Stimulated activated CD4-positive, alpha-beta T cell treated with anti-CD3 and anti-CD28 coated beads, Interleukin-1b, Interleukin-23, amount 100 ng/mL, for 4 hours (primary cell): ENCODE measurements around the gene SERP2.
"Not testable (repeated sequence)": the region's sequence is repeated elsewhere in the genome, so short reads cannot be mapped to it uniquely, and the experiment has no call there.

ENCODE experiments used
- DNase-seq, 2 donors: peaks; one replicate each; pipeline ENCODE4 v3.0.0-alpha.2; 2020; ENCODE audit warnings: low read depth in 2 of 2

Gene SERP2

DNA sequence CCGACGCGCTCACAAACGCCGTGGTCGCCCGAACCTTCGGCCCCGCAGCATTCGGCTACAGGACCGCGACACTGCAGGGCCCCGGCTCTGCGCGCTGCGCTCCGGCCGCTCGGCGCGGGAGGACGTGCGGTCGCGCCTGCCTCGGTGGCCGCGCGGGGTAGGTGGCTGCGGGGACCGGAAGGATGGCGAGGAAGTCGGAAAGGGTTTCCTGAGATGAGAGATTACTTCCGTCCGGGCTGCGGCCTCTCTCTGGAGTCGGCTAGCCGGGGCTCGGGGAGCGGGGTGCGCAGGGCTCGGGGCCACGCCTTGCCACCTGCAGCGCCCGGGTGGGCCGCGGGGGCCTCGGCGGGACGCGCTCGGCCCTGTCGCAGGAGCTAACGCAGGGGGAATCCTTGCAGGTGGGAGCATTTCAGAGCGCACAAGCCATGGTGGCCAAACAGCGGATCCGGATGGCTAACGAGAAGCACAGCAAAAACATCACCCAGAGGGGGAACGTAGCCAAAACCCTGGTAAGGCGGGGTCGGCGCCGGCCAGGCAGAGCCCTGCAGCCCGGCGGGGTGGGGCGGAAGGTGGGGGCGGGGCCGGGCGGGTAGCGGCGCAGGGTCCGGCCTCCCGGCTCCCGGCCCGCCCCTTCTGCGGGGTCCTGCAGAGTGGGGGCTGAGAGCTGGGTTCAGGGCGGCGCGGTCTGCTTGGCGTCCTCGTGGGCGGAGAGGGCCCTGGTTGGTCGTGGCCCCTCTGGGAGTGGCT lies at the start of gene SERP2:
Gene SERP2 (plus strand): TSS at position 224 of the 747 bp plus-strand sequence. CDS start 202 bp downstream, at position 426.
- no peak for DNase-seq

DNA sequence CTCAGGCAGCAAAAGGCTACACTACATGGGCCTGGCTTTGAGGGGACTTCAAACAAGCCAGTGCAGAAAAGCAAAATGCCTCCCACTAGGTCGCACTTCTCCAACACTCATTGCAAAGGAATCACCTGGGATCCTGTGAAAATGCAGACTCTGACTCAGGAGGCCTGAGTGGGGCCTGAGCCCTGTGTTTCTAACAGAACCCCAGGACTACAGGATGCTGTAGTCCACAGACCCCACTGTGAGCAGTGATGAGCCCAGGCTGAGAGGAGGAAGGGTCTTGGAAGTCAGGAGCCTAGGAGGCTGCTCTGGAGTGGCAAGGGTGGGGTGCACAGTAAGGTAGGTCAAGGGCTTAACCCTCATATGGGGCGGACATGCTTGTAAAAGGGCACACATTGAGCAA lies 46.7 kb upstream of the SERP2 start:
- DNase-seq: no peak

DNA sequence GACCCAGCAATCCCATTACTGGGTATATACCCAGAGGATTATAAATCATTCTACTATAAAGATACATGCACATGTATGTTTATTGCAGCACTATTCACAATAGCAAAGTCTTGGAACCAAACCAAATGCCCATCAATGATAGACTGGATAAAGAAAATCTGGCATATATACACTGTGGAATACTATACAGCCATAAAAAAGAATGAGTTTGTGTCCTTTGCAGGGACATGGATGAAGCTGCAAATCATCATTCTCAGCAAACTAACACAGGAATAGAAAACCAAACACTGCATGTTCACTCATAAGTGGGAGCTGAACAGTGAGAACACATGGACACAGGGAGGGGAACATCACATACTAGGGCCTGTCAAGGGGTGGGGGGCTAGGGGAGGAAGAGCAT lies 44.6 kb upstream of the SERP2 start:
- DNase-seq: not testable (repeated sequence)

DNA sequence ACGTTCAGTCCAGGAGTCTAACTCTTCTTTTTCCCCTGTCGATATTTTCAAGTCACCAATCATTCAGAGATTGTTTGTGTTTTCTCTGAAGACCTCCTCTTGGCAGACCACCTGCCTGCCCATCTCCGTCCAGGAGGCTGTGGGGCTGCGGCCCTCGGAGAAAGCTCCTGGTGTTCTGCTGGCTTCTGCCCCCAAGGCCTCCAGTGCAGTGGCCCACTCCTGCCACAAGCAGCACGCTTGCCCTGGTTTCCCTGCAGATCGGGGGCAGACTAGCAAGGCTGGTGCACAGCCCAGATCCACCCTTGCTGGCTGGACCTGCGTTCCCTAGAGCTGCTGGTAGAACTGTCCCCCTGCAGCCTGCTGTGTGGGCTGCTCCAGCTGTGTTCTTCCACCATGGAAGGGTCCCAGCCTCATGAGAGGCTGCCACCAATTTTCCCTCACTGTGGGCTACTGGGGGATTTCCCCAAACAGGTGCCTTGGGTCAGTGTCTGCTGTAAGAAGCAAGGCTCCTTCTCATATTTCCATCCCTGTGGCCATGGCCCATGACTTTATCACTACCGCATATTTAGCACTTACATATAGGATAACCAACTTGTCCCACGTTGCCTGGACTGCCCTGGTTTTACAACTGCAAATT lies 43.6 kb upstream of the SERP2 start:
- DNase-seq: no peak

DNA sequence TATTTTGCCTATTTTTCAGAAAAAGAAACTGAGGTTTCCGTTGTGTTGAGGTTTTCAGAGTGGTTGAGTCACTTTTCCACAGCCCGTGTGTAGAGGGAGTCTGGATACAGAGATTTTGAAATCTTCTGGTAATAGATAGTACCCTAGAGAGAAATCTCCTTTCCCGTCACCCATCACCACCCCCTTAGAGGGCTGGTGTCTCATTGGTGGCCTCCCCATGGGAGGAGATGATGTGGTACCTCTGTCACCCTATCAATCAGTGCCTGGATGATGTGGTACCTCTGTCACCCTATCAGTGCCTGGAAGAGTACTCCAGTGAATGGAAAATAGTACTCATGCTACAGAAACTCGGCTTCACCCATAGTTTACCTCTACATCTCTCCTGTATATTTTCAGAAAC lies 42.2 kb upstream of the SERP2 start:
- no peak for DNase-seq

DNA sequence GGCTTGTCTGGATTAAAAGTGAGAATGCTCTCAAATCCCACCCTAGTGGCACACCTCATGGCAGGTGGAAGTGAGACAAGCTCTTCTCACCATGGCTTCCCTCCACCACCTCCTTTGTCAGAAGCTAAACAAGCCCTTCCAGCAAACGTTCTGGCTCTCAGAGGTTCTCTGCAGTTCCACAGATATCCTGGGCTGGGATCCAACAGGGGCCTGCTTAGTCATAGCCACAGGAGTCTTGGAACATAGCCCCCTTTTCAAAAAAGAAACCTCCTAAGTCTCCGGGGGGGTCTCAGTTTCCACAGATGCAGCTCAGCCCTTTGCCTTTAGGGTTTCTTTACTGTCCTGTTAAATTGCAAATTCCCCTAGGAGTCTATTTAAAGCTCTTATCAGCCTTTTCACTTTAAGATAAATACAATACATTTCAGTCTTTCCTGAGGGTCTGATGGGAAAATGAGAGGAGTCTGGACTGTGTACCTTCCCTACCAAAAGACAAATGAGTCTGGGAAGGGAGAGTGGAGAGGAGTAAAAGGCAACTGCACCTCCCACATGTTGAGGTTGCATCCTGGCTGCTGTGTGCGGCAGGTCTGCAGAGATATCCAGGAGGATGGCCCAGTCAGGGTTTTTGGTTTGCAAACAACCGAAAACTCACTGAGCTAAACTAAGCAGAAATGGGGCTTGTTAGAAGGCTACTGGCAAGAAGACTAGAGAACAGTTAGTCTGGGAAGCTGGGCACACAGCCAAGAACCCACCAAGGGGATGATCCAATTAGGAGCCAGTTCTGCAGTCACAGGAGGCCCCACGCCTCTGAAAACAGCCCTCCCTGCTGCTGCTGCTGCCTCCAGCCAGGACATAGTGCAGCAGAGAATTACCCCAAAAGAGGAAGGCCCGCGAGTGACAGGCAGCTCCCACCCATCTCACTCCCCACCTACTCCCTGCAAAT lies 41.4 kb upstream of the SERP2 start:
- no peak for DNase-seq

DNA sequence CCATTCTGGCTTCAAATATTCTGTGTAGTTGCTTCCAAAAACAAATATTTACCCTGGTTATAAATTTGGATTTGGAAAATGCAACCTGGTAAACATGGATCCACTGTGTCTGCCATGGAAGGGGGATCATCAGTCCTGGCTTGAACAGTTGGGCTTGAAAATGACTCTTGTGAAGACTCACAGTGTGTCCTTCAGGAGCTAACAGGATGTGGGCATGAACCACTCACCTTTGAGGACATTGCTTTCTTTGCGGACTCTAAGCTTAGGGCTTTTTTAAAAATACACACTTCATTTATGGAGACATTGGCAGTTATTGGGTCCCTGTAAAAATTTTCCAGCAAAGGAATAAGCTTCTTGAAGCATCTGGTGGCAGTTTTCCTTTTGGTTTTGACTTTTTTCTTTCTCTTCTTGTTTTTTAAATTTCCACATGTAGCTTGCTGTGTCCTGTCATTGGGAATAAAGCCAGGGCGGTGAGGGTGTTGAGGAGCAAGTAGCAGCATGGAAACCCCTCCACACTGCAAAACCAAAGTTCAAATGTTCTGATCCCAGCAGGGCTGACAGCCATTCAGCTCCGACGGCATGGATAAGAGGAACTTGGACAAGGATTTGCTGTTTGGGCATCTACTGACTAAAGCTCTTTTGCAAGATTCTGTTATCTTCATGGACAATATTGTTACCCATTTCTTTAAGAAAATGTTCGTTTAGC lies 39.5 kb upstream of the SERP2 start:
- DNase-seq: no peak

DNA sequence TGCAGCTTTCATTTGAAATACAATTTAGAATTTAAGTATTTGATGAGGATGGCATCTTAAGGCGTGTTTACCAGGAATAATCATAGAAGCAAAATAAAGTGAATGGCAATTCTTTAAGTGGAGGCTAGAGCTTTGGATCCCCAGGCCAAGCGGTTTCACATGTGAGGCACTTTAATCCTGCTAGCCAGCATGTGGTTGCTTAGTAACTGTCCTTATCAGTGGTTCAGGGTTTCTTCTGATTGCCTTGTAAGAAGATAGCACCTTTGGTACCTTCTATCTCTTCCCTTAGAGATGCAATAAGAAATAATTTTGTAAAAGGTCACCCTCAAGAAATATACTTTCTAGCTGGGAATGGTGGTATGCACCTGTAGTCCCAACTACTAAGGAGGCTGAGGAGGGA lies 38.9 kb upstream of the SERP2 start:
- DNase-seq: no peak

DNA sequence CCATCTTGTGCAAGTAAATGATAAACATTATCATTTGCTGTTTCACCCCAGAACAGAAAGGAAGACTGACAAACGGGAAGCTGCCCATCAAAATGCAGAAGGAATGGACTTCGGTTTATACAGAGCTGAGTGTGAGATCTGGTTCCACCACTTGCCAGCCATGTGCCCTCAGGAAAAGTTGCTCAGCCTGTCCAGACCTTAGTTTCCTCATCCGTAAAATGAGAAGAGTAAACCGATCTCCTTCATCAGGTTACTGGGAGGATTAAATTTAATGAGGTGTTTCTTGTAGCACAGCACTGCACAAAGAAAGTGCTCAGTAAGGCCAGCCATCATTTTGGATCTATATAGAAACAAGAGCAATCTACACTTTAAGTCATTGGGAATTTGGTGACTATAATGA lies 36.7 kb upstream of the SERP2 start:
- no peak for DNase-seq

DNA sequence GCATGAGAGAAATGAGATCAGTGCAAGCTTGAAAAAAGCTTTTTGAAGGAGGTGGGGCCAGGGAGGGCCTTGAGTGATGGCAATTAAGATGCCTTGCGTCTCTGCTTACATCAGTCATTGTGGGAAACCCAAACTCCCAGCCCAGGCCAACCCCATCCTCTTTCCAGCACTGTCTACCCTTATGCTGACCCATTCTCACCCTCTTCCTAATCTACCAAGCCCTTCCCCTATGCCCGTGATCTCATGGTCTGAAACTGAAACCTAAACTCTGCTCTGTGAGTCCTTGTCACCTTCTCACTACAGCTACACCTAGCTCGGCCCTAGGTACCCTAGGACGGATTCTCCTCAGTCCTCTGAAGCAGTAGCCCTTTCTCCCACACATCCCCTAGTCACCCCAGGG lies 36.0 kb upstream of the SERP2 start:
- DNase-seq: no peak

DNA sequence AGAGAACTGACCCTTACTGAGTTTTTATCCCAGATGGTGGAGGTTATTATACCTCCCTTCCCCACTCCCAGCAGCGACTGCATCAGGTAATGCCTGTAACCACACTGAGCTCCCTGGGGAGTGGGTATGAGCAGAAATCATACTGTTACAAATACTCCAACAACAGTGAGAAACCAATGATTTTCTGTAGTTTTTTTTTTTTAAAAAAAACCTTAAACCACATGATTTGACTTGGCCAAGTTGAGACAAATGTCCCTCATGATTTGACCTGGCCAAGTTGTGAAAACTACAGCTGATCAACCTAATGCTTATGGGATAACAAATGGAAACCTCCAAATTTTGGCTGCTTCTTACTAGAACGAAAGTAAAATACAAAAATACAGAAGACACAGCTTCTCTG lies 33.1 kb upstream of the SERP2 start:
- DNase-seq: no peak

DNA sequence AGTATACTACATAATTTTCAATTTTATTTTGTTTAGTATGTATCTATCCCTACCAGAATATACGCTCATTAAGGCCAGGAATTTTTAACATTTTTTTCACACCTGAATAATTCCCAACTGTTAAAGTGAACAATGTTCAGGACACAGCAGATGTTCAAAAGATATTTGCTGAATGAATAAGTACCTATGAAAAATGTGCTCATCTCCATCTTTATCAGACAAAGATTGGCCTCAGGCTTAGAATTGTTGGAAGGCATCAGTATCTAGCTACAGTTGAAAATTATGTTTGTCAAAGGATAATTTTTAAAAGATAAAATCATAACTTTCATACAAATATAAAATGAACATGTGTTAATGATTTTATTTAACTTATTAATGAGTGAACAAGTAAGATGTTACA lies 30.9 kb upstream of the SERP2 start:
- DNase-seq: no peak

DNA sequence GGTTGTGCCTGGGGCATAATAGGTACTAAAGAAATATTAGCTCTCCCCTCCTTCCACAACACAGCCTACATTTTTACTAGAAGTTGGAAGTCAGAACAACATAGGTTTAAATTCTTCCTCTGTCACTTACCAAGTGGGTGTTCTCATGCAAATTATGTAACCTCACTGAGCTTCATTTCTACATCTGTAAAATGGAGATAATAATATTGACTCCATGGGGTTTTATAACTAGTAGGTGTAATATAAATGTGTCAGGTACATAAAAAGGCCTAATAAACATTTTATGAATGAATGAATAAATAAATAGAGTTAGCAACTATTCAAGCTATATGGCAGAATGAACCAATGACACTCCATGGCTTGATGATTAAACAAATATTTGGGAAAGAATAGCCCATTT lies 27.1 kb upstream of the SERP2 start:
- no peak for DNase-seq

DNA sequence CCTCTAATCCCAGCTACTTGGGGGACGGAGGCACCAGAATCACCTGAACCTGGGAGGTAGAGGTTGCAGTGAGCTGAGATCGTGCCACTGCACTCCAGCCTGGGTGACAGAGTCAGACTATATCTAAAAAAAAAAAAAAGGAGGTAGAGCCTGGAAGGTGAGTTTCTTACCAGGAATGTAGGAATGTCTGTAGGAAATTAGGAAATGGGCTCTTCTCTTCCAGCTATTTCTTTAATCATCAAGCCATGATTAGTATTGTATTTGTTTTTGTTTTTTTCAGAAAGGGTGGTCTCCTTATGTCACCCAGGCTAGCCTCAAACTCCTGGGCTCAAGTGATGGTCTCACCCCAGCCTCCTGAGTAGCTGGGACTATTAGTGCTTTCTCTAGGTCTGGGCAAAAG lies 26.3 kb upstream of the SERP2 start:
- no peak for DNase-seq

DNA sequence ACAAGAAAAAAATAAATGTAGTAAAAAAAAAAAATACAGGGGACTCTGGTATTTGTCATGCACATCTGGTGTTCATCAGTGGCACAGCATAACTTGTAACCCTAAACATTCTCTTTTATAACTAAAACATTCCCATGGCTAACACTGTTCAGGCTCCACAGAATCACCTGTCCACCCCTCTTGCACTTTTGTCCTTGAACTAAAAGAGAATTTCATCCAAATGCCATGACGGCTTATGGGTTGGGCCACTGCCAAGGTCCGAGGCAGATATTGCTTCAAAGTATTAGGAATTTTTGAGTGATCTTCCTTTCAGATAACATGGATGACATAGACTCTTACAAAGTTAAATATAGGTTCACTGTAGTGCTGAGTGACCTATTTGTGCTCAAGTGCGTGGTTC lies 25.7 kb upstream of the SERP2 start:
- no peak for DNase-seq

DNA sequence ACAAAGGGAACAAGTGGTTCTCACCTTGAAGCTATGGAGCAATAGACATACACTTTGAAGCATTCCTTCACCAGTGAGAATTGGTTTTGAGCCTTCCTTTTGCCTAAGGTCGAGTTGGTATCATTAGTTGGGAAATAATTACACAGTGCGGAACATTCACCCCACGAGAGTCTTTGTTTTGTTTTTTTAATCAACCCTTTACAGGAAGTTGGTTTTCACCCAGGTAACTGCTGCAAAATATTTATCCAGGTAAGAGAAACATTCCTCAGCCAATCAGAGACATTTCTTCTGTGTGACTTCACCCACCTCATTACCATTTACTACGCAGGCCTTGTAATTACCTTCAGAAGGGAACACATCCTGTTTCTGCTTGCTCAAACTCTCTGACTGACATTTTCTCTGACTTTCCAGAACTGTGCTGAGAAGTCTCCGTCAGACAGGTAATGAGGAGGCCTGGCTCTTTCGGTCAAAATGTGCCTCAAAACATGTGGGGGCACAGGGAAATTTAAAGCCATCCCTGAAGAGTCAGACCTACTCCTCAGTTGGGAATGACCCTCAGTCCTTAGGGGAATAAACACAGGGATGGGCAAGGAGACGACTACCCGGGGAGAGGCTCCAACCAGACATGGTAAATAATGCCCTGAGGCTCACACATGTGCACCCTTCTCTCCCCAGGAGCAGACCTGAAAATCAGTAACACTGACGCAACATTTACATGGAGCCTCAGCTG lies 22.7 kb upstream of the SERP2 start:
- DNase-seq: no peak

DNA sequence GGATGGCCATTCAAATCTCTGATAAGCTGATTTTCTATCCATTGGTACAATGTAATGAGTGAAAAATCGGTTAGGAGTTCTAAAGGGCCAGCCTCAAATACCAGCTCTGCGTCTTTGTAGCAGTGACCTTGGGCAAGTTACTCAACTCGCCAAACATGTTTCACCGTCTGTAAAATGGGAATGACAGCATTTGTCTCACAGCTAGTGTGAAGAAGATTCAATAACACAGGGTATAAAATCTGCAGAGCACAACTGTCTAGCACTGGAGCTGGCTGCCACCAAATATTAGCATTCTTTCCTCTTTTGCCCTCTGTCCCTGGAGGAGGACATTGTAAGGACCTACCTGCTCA lies 22.1 kb upstream of the SERP2 start:
- no peak for DNase-seq

DNA sequence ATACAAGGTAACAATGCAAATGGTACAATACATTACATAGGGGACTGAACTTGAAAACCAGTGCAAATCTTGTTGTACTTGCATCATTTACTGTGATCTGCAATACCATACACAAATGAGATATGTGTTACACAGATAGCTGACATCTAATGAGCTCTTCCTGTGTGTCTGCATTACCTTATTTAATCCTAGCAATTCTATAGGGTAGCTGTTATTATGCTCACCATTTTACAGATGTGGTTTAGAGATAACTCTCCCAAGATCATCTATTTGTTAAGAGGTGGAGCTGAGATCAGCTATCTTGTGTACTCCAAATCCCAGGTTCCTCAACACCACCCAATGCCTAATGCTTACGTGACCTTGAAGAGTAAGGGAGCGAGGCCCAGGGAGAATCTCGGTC lies 21.4 kb upstream of the SERP2 start:
- no peak for DNase-seq

DNA sequence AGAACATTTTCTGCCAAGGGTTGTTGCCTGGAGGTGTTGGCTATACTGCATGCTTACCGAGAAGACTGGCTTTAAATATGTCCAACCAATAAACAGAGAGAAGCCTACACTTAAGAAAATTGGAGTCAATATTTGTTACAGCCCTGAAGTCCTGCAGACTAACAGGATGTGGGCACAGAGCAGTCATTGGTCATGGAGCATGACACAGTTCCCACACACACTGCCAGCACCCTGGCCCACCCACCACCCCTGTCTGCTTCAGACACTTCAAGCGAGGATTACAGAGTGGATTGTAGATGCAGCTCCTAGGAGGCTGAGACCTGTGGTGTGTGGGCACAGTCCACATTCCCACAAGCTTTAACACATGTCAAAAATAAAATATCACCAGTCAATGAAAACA lies 21.0 kb upstream of the SERP2 start:
- DNase-seq: no peak

DNA sequence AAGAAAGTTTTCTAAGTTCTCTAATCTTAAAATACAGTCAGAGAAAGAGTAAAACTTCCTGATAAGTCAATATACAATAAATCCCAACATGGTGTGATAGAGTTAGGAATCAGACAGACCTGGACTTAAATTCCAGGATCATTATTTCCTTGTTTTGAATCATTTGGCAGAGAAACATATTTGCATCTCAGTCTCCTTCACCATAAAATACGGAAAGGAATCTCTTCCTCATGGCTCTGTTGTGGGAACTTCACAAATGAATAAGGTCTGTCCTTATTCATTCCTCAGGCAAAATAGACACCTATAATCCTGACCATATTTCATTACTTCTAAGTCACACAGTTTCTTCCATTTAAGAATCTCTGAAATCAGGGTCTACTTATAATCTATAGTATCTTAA lies 19.3 kb upstream of the SERP2 start:
- no peak for DNase-seq

DNA sequence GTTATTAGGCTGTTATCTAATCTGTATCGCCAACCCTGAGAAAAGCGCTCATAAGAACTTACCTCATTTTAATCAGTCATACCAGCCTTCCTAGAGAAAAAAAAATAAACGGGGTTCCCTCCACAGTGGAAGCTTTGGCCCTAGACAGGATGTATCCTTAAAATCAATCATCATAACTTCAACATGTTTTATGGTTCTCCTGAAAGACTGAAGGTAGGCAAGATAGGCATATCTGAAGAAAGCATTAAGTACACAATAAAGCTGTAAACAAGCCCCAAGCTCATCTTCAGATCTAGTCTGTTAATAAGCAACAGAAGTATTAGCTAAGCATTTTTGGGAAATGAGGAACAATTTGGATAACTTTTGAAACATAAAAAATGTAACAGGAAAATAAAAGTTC lies 18.7 kb upstream of the SERP2 start:
- no peak for DNase-seq
